GM15510 (cell line): Measurements from ENCODE around the gene FBXW11.

Experiments
- POLR2A ChIP-seq: IDR thresholded peaks from 3 replicates; pipeline ENCODE4 v1.6.1; 2011; ENCODE audit warnings: borderline replicate concordance; ENCODE audit not compliant: insufficient read length; ENCODE audit errors: extremely low read depth

FBXW11 gene

GRCh38 chr5:171852255-171852681 lies 154.2 kb downstream of the FBXW11 start:
- no peak for TF ChIP-seq POLR2A

GRCh38 chr5:171851251-171851650 lies 155.2 kb downstream of the FBXW11 start:
- TF ChIP-seq POLR2A, result no peak

- no peak for TF ChIP-seq POLR2A
These were observed 156.0 kb downstream of the FBXW11 start for GRCh38 chr5:171850324-171850947.

GRCh38 chr5:171849585-171850323 lies 156.7 kb downstream of the FBXW11 start:
- no peak for TF ChIP-seq POLR2A

- TF ChIP-seq POLR2A, result no peak
These were observed 157.4 kb downstream of the FBXW11 start for GRCh38 chr5:171848911-171849520.

GRCh38 chr5:171848486-171848885 lies 158.0 kb downstream of the FBXW11 start:
- TF ChIP-seq POLR2A, result no peak

- TF ChIP-seq POLR2A, result no peak
These were observed 158.4 kb downstream of the FBXW11 start for GRCh38 chr5:171848006-171848405.

- TF ChIP-seq POLR2A, result no peak
These were observed 159.4 kb downstream of the FBXW11 start for GRCh38 chr5:171847026-171847425.

- no peak for TF ChIP-seq POLR2A
These were observed 160.1 kb downstream of the FBXW11 start for GRCh38 chr5:171846323-171846722.

- TF ChIP-seq POLR2A, result no peak
These were observed 160.6 kb downstream of the FBXW11 start for GRCh38 chr5:171845857-171846256.

- TF ChIP-seq POLR2A, result no peak
These were observed 161.3 kb downstream of the FBXW11 start for GRCh38 chr5:171845040-171845630.

- TF ChIP-seq POLR2A, result no peak
These were observed 163.6 kb downstream of the FBXW11 start for GRCh38 chr5:171842777-171843328.

GRCh38 chr5:171841984-171842776 lies 164.3 kb downstream of the FBXW11 start:
- no peak for TF ChIP-seq POLR2A

GRCh38 chr5:171840711-171841522 lies 165.5 kb downstream of the FBXW11 start:
- no peak for TF ChIP-seq POLR2A

GRCh38 chr5:171840066-171840465 lies 166.4 kb downstream of the FBXW11 start:
- no peak for TF ChIP-seq POLR2A
